HFFc6 (cell line): Measurements from ENCODE around the gene OPN4. TPM values are rescaled to one million over a fixed set of nuclear protein-coding genes. Genes with fewer than 3 reads are reported as not detected.

ENCODE experiments used
- DNase-seq: peaks from one replicate; pipeline ENCODE4 v3.0.0-alpha.2; 2018
- H3K27ac Mint-ChIP-seq: 2 replicates; pipeline ENCODE4 v1.8.0; 2020; ENCODE audit warnings: mild to moderate bottlenecking, mixed read lengths
- H3K27me3 Mint-ChIP-seq: 2 replicates; pipeline ENCODE4 v1.8.0; 2021; ENCODE audit warnings: mild to moderate bottlenecking, moderate library complexity, mixed read lengths; ENCODE audit not compliant: insufficient read depth
- H3K36me3 Mint-ChIP-seq: 2 replicates; pipeline ENCODE4 v1.8.0; 2021; ENCODE audit warnings: low read depth, mixed read lengths
- H3K4me1 Mint-ChIP-seq: 2 replicates; pipeline ENCODE4 v1.8.0; 2020; ENCODE audit warnings: low read depth, mixed read lengths
- H3K4me3 Mint-ChIP-seq: 2 replicates; pipeline ENCODE4 v1.8.0; 2020; ENCODE audit warnings: mild to moderate bottlenecking, moderate library complexity, mixed read lengths
- H3K9me3 Mint-ChIP-seq: 2 replicates; pipeline ENCODE4 v1.8.0; 2020; ENCODE audit warnings: mild to moderate bottlenecking, mixed read lengths
- total RNA-seq, 6 experiments: library from RNA; stranded (reverse); fragmentation: NEBNext Ultra II Directional; extraction: Animal tissue kit (Norgen Biotek cat#: 25700); gene quantifications; 2 replicates in 1 of 6; 3 replicates in 5 of 6; pipeline ENCODE4 v1.2.3, GENCODE V29; 2021
- TF ChIP-seq, protein P1 (sequence below): fragments of 200-600 bp; sonication (generic); IDR thresholded peaks from 2 replicates; pipeline ENCODE4 v1.5.0; 2021; ENCODE audit warnings: antibody characterized with exemption, mild to moderate bottlenecking

The OPN4 gene
- total RNA-seq, 6 experiments from 2014 or later = not detected

DNA sequence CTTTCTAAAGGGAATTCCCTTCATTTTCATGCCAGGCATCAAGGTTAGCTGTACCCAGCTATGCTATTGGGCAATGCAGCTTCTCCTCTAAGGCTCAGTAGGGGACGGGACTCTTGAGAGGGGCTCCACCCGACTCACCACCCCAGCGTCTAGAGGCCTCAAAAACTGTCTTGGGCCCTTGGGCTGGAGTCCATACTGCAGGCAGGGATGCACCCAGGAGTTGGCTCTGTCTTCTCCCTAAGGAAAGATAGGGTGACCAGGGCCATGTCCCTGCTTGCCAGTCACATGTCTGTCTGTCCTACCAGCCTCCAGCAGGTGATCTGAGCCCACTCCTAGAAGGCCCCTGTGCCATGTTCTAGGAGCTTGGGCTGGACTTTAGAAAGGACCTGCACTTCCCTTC, 1.2 kb downstream of the OPN4 start:
- no peak for DNase-seq
- H3K27ac Mint-ChIP-seq = no peak overlapping the region
- H3K27me3 Mint-ChIP-seq = peaks cover 11% of the 10 kb centered on the region
- no peaks in the 10 kb centered on the region for H3K36me3 Mint-ChIP-seq
- TF ChIP-seq, protein P1, sequence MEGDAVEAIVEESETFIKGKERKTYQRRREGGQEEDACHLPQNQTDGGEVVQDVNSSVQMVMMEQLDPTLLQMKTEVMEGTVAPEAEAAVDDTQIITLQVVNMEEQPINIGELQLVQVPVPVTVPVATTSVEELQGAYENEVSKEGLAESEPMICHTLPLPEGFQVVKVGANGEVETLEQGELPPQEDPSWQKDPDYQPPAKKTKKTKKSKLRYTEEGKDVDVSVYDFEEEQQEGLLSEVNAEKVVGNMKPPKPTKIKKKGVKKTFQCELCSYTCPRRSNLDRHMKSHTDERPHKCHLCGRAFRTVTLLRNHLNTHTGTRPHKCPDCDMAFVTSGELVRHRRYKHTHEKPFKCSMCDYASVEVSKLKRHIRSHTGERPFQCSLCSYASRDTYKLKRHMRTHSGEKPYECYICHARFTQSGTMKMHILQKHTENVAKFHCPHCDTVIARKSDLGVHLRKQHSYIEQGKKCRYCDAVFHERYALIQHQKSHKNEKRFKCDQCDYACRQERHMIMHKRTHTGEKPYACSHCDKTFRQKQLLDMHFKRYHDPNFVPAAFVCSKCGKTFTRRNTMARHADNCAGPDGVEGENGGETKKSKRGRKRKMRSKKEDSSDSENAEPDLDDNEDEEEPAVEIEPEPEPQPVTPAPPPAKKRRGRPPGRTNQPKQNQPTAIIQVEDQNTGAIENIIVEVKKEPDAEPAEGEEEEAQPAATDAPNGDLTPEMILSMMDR = no peak
- H3K4me1 Mint-ChIP-seq = peaks cover 15% of the 10 kb centered on the region
- H3K9me3 Mint-ChIP-seq = no peaks in the 10 kb centered on the region
- H3K4me3 Mint-ChIP-seq = no peak overlapping the region

DNA sequence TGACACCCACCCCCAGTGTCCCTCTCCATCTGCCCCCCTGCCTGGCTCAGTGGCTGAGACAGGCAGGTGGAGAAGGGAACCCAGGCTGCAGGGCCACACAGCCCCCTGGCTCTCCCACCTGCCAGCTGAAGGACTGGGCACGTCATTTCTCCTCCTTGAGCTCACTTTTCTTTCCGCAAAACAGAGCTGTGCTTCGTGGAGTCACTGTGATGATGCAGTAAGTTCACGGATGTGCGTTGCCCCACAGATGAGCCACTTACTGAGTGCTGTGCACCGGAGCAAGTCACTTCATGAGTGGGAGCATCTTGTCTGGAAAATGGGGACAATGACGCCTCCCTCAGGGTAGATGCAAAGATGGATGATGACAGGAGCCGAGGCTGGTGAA, 2.7 kb downstream of the OPN4 start:
- Mint-ChIP-seq H3K4me1 (peaks cover 15% of the 10 kb centered on the region), H3K27me3 (peaks cover 9% of the 10 kb centered on the region), H3K4me3 (no peak overlapping the region), H3K27ac (no peak overlapping the region), H3K36me3 (no peaks in the 10 kb centered on the region), H3K9me3 (no peaks in the 10 kb centered on the region)
- TF ChIP-seq, protein P1 = no peak
- no peak for DNase-seq

DNA sequence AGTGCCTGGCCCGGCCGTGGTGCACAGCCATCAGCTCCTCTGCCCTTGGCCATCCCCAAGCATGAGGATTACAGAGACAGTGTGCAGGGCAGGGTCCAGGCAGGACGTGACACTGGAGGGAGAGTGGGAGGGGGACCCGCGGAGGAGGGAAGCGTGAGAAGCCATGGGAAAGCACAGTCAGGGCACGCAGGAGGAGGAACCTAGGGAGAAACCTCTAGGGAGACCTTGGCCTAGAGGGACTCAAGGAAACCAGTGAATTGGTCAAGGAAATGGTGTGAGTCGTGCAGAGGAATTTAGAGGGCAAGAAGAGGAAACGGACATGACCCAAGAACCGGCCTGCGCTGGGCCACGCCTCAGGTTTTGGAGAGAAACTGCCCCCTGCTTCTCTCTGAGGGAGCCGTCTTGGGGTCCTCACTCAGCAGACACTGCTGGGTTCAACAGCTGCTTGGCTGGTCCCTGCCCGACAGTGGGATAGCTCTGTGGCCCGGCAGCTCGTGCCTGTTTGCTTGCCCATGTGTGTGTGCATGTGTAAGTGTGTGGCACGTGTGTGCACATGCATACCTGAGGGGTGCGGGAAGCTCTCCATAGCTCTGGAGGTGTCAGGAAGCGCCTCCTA, 3.2 kb downstream of the OPN4 start:
- no peaks in the 10 kb centered on the region for H3K9me3 Mint-ChIP-seq
- H3K4me3 Mint-ChIP-seq = no peak overlapping the region
- H3K36me3 Mint-ChIP-seq = no peaks in the 10 kb centered on the region
- peaks cover 10% of the 10 kb centered on the region for H3K4me1 Mint-ChIP-seq
- TF ChIP-seq, protein P1 = no peak
- H3K27me3 Mint-ChIP-seq = peaks cover 7% of the 10 kb centered on the region
- DNase-seq = no peak
- no peak overlapping the region for H3K27ac Mint-ChIP-seq

DNA sequence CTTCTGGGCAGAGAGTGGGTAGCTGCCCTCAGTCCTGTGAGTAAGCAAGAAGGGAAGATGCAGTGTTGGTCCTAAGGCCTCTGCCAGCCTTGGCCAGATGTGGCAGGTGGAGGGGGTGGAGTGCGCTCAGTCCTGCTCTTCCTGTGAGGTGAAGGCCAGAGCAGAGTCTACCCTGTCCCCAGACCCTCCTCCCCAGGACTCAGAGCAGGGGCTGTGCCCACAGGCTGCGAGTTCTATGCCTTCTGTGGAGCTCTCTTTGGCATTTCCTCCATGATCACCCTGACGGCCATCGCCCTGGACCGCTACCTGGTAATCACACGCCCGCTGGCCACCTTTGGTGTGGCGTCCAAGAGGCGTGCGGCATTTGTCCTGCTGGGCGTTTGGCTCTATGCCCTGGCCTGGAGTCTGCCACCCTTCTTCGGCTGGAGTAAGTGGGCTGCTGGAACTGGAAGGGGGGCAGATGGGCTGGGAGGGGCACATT, 4.0 kb downstream of the OPN4 start:
- TF ChIP-seq, protein P1 = no peak
- H3K36me3 Mint-ChIP-seq = no peaks in the 10 kb centered on the region
- no peak overlapping the region for H3K27ac Mint-ChIP-seq
- no peak overlapping the region for H3K4me3 Mint-ChIP-seq
- H3K9me3 Mint-ChIP-seq = no peaks in the 10 kb centered on the region
- DNase-seq = no peak
- peaks cover 8% of the 10 kb centered on the region for H3K4me1 Mint-ChIP-seq
- H3K27me3 Mint-ChIP-seq = peaks cover 7% of the 10 kb centered on the region

DNA sequence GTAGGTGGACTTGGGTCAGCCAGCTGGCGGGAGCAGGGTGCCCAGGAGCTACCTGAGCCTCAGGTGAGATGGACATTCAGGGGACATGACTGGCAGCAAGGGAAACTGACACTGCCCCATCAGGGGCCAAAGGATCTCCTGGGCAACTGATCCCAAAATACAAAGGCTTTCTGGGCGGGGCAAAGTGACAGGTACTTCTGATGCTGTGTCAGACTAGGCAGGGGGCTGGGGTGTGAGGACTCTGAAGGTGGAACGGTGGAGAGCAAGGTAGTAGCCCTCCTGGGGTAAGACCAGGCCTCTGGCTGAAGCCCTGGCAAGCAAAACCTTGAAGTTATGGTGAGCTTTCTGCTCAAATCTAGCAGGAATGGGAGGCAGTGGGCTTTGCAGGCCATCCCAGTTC, 4.4 kb downstream of the OPN4 start:
- TF ChIP-seq, protein P1 = no peak
- peaks cover 7% of the 10 kb centered on the region for H3K27me3 Mint-ChIP-seq
- H3K4me3 Mint-ChIP-seq = no peak overlapping the region
- no peak overlapping the region for H3K27ac Mint-ChIP-seq
- H3K9me3 Mint-ChIP-seq = no peaks in the 10 kb centered on the region
- DNase-seq = no peak
- peaks cover 8% of the 10 kb centered on the region for H3K4me1 Mint-ChIP-seq
- no peaks in the 10 kb centered on the region for H3K36me3 Mint-ChIP-seq
